ENCODE results near the gene EP300.
"Not testable (repeated sequence)": the region's sequence is repeated elsewhere in the genome, so short reads cannot be mapped to it uniquely, and the experiment has no call there.

GRCh38 chr22:41145921-41146320 lies 53.5 kb downstream of the EP300 start:
- not testable (repeated sequence) for TF ChIP-seq CTCF, POLR2A (IDR thresholded peaks at IDR 0.05)
